Kidney glomerular epithelial cell (primary cell): ENCODE data around the gene DIP2B.
"Not testable (repeated sequence)": the region's sequence is repeated elsewhere in the genome, so short reads cannot be mapped to it uniquely, and the experiment has no call there.

Source experiments
- DNase-seq: peaks from one replicate; lab custom pipeline; 2025; lab: John Stamatoyannopoulos, UW

The DIP2B gene

DNA sequence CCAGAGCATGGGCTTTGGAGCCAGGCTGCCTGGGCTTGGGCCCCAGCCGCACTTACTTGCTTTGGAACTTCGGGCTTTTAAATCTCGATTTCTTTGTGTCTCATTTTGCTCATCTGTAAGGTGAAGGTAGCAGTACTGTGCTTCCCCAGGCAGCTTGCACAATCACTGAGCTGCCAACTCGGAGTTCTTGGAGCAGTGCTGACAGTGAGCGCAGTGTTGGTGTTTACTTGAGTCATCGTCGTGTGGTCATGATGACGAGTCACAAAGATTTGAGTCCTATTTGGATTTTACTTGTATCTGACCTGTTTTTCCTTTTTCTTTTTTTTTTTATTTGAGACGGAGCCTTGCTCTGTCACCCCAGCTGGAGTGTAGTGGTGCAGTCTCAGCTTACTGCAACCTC is 227.8 kb downstream of the DIP2B start:
- DNase-seq = no peak

DNA sequence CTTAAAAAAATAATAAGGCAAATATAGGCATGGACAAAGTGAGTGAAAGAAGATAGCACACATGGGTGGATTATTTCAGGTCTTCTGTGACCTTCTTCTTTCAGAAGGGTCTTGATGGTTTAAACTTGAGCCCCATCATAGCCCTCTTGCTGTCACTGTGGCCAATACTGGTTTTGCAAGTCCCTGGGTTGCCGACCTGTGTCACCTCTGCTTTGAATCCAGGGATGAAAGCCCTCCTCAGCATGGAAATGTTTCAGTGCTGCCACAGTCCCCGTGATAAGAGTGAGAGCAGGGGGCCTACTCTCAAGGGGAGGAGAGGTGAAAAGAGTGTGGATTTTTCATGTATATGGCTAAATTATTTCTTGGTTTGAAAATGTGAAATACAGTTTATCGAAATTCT is 228.9 kb downstream of the DIP2B start:
- no peak for DNase-seq

DNA sequence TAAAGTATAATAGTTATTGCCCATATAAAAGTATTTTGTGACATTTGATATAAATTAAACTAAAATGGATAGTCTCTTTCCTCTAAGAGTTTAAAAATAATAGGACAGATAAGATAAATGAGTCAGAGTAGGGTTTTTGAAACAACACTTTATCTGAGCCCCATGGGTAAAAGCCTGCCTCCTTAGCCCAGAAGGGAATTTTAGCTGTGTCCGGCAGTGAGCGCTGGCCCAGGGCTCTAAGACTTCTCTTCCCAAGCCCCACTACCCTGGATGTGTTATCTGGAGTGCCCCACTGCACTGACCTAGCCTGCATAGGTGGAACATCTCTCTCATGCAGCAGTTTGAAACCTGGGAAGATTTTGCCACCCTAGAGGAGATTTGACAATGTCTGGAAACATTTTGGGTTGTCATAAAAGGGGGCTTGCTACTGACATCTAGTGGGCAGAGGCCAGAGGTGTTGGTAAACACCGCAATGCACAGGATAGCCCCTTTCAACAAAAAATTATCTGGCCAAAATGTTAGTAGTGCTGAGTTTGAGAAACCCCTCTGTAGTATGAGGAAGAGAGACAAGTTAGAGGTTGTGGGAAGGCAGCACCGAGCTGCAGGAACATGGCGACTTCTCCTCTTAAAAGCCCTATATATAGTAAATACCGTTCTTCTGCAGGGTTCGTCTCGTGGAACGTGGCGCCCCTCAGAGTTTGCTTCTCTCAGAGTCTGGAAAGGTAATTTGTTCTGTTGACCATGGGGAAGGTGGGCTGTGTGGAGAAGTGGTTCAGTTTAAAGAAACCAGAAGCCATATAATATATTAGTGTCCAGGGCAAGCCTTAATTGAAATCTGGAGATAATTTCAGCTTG is 229.9 kb downstream of the DIP2B start:
- DNase-seq = no peak

DNA sequence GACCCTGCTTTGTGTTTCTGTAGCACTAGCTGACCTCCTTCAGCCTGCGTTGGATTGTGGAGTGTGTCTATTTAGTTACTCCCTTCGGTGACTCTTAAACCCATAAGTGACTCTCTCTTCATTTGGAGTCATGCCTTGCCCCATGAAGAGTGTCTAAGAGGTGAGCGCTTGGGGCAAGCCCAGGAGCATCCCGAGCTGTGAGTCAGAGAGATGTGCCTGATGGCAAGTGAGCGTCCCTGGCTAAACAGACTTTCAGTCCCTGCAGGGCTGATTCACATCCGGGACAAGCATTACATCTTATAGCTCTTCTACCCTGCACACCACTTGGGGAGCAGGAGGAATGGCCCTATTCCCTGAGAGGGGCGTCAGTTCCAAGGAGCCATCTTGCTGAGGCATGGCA is 234.8 kb downstream of the DIP2B start:
- DNase-seq = no peak

DNA sequence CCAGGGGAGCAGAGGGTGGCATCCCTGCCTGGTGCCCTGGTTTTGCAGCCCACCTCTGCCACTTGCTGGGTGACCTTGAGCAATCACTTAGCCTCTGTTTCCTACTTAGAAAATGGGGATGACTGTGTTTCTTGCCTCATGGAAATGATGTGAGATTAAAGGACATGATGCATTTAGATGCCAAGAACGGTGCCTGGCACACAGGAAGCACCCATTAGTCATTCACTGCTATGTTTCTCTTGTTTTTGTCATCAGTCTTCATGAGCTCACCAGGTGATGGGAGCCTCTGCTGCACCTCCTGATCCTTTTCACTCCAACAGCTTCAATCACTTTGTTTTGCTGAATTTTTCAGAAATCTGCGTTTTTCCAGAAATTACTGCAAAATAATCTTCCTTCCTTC is 235.5 kb downstream of the DIP2B start:
- no peak for DNase-seq

DNA sequence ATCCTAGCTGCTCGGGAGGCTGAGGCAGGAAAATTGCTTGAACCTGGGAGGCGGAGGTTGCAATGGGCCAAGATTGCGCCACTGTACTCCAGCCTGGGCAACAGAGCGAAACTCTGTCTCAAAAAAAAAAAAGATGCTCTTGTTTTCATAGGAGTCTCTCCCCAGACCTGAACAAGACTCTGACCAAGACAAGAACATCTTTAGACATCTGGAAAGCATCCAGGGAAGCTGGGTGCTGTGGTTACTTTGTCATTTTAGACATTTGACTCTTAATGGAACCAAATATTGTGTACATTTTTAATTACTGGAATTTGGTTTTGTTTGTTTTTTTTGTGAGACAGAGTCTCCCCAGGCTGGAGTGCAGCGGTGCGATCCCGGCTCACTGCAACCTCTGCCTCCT is 238.0 kb downstream of the DIP2B start:
- DNase-seq = no peak

DNA sequence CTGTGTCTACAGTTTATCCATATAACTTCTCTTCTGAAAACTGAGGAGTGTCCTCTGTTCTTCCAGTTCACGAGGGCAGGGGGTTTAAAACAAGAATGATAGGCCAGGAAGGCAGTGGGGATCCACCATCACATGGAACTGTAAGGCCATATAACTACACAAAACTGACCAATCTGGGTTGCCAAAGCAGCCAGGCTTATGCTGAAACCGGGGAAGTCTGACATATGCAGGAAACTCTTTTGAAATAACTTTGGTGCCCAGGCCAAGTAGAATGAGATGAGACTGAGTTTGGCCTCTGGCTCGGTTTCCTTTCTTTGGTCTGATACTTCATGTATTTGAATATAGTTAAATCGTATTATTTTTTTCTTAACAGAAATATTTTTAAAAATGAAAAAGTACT is 241.1 kb downstream of the DIP2B start:
- no peak for DNase-seq

DNA sequence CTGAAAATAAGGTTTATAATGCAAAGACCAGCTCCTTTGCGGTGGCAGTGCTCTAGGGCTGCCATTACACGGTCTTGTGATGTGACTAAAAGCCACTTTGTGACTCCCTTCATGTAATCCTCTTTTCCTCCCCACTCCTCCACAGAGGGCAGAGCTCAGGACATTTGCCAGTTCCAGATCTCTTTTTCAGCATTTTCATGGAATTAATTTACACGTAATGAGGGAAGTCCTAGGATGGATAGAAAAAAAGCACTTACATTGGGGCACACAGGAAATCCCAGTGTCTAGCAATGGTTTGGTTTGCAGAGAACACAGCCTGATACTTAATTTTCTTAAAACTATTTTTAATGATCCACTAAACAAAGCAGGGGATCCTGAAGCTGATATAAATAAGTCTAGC is 241.6 kb downstream of the DIP2B start:
- no peak for DNase-seq

DNA sequence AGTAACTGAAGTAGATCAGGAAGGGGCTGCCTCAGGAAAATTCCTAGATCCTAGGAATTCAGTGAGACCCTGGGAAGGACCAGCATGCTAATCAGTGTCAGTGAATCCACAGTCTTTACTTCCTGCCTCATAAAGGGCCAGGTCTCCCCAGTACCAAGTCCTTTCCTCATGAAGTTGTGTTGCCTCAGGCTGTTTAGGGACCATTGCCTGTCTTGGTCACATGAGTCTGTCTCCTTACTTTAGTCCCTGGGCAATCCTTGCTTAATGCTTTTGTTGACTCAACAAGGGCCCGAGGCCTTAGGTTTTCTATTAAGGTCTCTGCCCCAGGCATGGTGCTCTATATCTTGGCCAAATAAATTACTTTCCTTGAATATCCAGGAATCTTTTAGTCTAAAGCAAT is 243.0 kb downstream of the DIP2B start:
- no peak for DNase-seq

DNA sequence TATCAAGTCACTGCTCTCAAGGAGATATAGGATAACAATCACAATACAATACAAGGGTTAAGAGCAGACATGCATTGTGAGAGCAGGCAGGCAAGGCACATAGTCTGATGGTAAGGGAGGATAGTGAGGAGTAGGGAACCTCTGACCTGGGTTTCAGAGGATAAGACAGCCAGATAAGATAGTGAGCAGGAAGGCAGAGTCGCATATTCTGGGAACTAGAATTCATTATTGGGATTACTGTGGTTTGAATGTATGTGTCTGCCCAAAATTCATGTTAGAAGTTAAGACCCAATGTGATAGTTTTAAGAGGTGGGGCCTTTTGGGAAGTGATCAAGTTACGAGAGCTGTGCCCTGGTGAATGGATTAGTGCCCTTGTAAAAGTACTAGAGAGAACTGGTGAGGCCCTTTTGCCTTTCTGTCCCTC is 244.7 kb downstream of the DIP2B start:
- no peak for DNase-seq

DNA sequence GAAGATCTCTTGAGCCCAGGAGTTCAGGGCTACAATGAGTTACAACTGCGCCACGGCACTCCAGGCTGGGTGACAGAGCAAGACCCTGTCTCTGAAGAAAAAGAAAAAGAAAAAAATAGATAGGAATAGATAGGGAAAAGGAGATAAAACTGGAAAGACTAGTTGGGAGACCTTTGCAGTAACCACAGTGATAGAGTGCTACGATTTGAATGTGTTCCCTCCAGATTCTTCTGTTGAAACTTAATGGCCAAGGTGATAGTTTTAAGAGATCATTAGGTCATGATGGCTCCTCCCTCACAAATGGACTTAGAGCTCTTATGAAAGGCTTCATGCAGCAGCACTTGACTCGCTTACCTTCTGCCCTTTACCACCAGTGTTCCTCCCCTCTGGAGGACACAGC is 245.6 kb downstream of the DIP2B start:
- DNase-seq = no peak

DNA sequence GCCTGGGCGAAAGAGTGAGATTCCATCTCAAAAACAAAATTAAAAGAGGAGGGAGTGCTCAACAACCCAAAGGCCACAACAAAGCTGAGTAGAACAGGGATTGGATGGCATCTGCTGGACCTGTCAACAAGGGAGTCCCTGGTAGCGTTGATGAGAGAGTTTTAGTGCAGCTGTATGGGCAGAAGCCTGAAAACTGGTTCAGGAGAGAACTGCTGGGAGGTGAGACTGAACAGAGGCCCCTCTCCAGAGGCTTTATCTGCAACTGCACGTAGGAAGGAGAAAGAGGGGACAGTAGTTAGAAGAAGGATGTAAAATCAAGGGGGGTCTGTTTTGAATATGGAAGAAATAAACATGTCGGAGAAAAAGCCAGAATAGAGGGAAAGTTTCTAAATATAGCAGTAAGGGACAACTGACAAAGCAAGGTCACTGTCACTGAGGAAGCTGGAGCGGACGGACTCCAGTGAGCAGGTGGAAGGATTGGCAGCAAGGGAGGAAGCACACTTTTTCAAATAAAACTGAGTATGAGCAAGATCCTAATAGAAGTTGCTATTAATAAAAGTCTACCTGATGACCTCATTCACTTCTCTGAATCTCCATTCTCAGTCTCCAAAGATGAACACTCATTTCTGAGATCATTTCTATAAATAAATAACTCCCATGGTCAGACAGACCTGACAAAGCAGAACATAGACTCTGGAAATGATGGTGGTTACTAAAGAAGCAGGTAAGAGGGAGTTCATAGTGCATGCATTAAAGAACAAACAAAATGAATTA is 247.3 kb downstream of the DIP2B start:
- peak; percentile 92 for DNase-seq

DNA sequence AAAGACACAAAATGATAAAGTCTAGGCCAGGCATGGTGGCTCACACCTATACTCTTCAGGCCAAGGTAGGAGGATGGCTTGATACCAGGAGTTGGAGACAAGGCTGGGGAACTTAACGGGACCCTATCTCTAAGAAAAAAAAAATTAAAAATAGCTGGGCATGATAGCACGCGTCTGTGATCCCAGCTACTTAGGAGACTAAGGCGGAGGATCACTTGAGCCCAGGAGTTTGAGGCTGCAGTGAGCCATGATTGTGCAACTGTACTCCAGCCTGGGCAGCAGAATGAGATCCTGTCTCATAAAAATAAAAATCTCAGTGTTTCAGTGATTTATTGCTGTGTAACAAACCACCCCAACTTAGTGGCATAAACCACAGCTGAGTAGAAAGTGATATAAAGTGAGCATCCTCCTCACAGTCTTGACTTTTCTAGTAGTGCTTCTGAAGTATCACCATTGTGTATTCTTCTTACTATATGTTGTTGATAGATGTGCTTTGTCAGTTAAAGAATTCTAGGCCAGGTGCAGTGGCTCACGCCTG is 248.5 kb downstream of the DIP2B start:
- DNase-seq = no peak

DNA sequence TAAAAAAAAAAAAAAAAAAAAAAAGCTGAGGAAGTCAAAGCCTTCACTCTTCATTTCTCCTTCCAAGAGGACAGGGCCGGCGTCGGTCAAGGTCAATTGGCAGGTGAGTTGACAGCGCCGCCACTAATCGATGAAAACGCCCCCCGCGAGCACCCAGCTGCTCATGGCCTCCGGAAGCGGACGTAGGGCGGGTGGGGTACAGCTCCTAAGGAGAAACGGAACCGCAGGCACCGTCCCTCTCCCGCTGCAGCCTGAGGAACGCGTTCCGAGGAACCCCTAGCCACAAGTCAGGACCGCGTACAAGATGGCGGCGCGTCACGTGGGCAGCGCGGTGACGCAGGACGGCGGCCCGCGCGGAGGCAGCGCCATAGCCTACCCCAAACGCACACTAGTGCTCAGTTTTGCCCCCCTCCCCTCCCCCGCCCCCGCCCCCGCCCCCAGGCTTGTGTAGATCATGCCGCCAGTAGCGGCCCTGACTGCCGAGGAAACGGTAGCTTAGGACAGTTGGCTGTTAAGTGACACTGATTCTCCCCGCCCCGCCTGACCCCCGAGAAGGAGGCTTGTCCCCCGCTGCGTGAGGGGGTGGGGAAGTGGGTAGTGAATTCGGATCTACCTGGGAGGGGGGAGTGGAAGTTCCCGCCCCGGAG is 259.0 kb downstream of the DIP2B start, which contains the start of gene ATF1:
Gene ATF1, plus strand, starts transcription at position 463 of the 647 bp plus-strand sequence. CDS start 16,045 bp downstream, outside the sequence.
- peak; percentile 73 for DNase-seq

DNA sequence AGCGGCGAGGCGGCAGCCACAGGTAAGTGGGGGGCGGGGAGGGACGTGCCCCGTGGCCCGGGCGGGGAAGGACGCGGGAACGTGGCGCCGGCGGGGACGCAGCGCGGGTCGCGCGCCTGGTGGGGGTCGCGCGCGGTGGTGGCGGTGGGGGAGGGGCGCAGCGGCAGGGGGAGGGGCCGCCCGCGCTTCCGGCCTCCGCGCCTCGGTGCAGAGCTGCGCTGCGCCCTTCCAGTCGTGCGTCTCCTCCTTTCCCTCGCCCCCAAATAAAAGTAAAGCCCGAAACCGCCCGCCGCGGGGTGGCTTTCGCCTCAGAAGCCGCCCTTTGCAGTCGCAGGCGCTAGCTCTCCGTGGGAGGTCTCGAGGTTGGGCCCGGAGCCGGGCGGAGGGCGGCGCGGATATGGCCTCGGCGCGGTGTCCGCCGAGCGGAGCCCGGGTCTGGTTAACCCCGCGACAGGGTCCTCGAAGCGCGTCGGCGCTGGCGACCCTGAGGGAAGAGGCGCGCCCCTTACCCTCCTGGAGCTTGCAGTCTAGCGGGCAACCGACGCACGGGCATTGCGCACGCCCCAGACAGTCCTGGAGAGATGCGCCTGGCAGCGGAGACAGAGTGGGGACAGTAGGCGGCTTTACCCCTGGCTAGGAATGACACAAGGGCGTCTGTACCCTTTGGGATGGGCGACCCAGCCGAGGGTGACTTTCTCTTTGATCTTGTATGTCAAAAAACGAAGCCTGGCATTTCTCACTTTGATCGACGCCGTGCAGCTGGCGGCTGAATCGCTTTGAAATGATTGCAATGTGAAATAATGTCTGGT is 259.7 kb downstream of the DIP2B start:
- DNase-seq = peak; percentile 25

DNA sequence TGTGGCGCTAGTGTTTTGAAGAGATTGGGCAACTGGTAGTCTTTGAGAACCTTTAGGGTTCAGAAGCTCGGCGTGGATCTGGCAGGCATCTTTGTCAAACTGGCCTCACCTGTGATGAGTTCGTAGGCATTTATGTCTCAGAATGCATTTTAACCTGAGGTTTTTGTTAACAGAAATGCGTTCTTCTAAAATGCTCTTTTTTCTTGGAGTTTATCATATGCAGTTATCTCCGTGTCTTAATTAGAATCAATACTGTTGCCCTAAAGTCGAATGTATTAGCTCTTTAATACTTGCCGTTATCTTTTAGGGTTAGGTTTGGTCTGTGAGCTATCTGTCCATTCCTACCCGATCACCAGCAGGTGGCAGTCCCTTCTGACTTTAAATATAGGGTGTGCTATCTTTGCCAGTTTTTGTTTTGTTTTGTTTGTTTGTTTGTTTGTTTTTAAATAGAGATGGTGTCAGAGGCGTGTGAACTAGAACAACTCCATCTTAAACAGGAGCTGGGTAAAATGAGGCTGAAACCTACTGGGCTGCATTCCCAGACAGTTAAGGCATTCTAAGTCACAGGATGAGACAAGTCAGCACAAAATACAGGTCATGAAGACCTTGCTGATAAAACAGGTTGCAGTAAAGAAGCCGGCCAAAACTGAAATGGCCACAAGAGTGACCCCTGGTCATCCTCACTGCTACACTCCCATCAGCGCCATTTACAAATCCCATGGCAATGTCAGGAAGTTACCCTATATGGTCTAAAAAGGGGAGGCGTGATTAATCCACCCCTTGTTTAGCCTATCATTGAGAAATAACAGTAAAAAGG is 260.5 kb downstream of the DIP2B start:
- peak; percentile 60 for DNase-seq

DNA sequence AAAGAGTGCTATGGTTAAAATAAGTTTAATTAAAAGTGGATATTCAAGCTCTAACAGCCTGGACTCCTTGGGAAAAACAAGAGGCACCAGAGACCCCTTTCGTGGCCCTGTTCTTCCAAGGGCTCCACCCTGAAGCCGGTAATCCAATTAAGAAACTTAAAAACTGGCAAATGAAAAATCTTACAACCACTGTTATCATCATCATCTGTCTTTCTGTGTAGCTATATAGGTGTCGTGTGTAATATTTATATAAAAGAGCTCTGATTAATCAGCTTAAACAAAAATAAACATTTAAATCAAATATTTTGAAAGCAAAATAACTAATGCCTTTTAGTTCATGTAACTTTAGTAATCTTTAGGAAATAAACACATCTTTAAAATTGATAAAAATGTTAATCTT is 263.6 kb downstream of the DIP2B start:
- DNase-seq = no peak

DNA sequence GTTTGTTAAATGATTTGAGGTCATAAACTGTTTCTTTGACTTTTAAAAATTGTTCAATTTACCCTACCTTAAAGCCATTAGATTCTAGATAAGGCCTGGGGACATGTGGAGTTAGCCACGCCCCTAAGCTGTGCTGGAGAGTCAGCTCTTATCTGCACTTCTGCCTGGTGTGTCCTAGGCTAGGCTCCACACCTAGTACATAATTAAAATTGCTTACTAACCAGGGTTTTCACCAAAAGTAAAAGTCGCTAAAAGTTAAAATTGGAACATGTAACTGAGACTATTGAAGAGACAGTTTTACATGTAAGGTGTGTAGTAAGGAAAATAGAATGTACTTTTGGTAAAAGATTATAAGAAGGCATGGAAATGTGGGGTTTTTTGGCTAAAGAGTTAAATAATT is 264.0 kb downstream of the DIP2B start:
- DNase-seq = not testable (repeated sequence)

DNA sequence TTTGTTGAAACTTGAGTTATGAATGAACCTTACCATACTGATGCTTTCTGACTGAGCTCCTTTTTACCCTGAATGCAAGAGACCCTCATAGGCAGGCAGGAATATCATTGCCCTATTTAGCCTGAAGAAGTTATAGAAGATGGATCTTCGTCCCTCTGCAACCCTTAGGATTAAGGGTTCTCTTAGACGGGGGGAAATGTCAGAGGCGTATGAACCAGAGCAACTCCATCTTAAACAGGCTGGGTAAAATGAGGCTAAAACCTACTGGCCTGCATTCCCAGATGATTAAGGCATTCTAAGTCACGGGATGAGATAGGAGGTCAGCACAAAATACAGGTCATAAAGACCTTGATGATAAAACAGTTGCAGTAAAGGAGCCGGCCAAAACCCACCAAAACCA is 266.6 kb downstream of the DIP2B start:
- DNase-seq = no peak

DNA sequence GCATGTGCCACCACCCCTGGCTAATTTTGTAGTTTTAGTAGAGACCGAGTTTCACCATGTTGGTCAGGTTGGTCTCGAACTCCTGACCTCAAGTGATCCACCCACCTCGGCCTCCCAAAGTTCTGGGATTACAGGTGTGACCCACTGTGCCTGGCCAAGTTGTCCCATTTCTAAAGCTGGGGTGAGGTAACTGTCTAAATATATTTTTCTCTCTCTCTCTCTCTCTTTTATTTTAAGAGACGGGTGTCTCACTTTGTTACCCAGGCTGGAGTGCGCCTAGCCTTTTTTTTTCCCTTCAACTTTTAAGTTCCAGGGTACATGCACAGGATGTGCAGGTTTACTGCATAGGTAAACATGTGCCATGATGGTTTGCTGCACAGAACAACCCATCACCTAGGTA is 267.7 kb downstream of the DIP2B start:
- DNase-seq = no peak

DNA sequence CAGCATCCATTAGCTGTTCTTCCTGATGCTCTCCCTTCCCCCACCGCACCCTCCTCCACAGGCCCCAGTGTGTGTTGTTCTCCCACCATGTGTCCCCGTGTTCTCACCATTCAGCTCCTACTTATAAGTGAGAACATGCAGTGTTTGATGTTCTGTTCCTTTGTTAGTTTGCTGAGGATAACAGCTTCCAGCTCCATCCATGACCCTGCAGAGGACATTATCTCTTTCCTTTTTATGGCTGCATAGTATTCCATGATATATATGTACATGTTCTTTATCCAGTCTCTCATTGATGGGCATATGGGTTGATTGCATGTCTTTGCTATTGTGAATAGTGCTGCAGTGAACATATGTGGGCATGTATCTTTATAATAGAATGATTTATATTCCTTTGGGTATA is 268.1 kb downstream of the DIP2B start:
- no peak for DNase-seq
